ENCODE results near the gene CLEC2A.
"Not testable (repeated sequence)": the region's sequence is repeated elsewhere in the genome, so short reads cannot be mapped to it uniquely, and the experiment has no call there.

CLEC2A gene

DNA sequence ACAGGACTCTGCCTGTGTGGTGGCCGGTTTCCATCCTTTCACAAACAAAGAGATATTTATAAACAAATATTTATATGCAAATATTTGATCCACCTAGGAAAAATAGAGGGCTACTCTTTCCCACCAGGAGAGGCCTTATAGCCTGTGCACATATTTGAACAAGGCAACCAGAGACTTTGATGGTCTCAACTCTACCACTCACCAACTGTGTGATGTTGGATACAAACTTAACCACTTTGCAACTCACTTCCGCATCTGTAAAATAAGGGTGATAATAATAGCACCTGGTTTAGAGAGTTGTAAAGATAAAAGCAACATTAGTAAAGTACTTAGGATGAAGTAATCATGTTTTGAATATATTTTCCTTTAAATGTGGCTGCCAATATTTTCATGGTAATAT, 37.5 kb upstream of the CLEC2A start:
- TF ChIP-seq, protein P1, sequence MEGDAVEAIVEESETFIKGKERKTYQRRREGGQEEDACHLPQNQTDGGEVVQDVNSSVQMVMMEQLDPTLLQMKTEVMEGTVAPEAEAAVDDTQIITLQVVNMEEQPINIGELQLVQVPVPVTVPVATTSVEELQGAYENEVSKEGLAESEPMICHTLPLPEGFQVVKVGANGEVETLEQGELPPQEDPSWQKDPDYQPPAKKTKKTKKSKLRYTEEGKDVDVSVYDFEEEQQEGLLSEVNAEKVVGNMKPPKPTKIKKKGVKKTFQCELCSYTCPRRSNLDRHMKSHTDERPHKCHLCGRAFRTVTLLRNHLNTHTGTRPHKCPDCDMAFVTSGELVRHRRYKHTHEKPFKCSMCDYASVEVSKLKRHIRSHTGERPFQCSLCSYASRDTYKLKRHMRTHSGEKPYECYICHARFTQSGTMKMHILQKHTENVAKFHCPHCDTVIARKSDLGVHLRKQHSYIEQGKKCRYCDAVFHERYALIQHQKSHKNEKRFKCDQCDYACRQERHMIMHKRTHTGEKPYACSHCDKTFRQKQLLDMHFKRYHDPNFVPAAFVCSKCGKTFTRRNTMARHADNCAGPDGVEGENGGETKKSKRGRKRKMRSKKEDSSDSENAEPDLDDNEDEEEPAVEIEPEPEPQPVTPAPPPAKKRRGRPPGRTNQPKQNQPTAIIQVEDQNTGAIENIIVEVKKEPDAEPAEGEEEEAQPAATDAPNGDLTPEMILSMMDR (IDR thresholded peaks at IDR 0.05; ENCODE audit: borderline replicate concordance, insufficient read depth, low read depth, low read length): no peak

DNA sequence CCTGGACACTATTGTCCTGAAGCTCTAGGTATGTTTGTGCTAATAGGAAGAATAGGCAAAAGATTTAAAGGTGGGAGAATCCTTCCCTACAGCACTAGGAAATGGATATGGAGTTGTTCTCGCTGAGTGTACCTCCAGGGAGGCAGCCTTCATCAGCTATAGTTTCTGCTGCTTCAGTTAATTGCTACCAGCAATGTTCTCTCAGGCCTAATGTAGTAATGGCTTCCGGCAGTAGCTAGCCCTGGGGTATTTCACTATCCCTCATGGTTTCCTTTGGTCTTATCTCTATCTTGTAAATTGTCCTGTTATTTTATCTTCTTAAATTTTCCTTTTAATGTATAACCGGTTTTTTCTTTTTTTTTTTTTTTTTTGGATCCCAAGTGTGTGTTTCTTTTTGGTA, 29.7 kb upstream of the CLEC2A start:
- TF ChIP-seq, protein P1 (IDR thresholded peaks at IDR 0.05; ENCODE audit: borderline replicate concordance, insufficient read depth, low read depth, low read length): no peak
- no peak overlapping the region for H3K4me3 ChIP-seq (ENCODE audit: low read depth, low read length)

More for the DNA sequence above, 37.5 kb upstream of the CLEC2A start:
- H3K4me3 ChIP-seq (ENCODE audit: low read depth, low read length): no peak overlapping the region

DNA sequence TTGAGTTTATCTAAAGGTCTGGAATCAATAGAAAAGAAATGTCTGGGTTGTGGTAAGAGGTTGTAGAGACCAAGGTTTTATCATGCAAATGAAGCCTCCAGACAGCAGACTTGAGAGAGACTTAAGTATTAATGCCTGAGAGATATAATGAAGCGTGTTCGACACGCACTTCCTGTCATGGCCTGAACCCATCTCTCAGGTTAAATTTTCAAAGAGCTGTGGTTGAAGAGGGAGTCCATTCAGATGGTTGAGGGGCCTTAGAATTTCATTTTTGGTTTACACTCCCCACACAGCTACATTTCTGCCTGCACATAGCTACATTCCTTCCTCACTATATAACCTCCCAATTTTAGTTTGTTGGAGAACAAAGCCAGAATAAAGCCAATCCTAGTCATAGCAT, 28.9 kb upstream of the CLEC2A start:
- H3K4me3 ChIP-seq (ENCODE audit: low read depth, low read length): no peak overlapping the region
- TF ChIP-seq, protein P1 (IDR thresholded peaks at IDR 0.05; ENCODE audit: borderline replicate concordance, insufficient read depth, low read depth, low read length): no peak

DNA sequence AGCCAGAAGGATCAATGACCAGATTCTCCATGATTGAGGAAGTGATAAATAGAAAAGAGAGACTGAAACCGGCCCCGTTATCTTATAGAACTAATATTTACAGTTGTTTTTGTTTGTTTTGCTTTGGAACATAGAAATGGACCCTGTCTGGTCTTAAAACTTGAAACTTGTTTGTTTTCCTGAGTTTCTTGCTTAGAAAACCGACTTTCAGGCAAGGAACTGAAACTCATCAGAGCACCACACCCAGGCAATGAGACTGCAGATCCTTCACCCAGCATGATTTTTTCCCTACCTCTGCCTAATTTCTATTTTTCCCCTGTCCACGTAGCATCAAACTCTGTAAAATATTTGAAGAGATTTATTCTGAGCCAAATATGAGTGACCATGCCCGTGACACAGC, 28.4 kb upstream of the CLEC2A start:
- H3K4me3 ChIP-seq (ENCODE audit: low read depth, low read length): no peak overlapping the region
- TF ChIP-seq, protein P1 (IDR thresholded peaks at IDR 0.05; ENCODE audit: borderline replicate concordance, insufficient read depth, low read depth, low read length): no peak

DNA sequence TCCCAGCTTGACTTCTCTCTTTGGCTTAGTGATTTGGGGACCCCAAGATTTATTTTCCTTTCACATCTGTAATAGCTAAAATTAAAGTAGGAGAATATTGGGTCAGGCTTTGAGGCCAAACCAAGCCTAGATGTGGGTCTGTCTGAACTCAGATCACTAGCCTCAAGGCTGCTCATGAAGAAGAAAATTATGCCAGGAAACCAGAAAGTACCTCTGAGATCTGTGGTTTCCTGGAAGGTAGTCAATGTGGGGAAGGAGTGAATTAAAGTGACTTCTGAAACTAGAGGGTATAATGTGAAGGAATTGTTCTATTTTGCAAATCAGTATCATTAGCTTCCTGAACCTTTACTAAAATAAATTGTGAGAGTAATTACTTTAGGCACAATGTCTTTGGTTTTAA, 25.7 kb upstream of the CLEC2A start:
- H3K4me3 ChIP-seq (ENCODE audit: low read depth, low read length): no peak overlapping the region
- TF ChIP-seq, protein P1 (IDR thresholded peaks at IDR 0.05; ENCODE audit: borderline replicate concordance, insufficient read depth, low read depth, low read length): no peak

DNA sequence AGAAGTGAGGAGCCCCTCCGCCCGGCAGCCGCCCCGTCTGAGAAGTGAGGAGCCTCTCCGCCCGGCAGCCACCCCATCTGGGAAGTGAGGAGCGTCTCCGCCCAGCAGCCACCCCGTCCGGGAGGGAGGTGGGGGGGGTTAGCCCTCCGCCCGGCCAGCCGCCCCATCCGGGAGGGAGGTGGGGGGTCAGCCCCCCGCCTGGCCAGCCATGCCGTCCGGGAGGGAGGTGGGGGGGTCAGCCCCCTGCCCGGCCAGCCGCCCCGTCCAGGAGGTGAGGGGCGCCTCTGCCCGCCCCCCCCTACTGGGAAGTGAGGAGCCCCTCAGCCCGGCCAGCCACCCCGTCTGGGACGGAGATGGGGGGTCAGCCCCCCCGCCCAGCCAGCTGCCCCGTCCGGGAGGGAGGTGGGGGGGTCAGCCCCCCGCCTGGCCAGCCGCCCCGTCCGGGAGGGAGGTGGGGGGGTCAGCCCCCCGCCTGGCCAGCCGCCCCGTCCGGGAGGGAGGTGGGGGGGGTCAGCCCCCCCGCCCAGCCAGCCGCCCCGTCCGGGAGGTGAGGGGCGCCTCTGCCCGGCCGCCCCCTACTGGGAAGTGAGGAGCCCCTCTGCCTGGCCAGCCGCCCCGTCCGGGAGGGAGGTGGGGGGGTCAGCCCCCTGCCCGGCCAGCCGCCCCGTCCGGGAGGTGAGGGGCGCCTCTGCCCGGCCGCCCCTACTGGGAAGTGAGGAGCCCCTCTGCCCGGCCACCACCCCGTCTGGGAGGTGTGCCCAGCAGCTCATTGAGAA, 21.0 kb upstream of the CLEC2A start:
- not testable (repeated sequence) for H3K4me3 ChIP-seq (ENCODE audit: low read depth, low read length)

DNA sequence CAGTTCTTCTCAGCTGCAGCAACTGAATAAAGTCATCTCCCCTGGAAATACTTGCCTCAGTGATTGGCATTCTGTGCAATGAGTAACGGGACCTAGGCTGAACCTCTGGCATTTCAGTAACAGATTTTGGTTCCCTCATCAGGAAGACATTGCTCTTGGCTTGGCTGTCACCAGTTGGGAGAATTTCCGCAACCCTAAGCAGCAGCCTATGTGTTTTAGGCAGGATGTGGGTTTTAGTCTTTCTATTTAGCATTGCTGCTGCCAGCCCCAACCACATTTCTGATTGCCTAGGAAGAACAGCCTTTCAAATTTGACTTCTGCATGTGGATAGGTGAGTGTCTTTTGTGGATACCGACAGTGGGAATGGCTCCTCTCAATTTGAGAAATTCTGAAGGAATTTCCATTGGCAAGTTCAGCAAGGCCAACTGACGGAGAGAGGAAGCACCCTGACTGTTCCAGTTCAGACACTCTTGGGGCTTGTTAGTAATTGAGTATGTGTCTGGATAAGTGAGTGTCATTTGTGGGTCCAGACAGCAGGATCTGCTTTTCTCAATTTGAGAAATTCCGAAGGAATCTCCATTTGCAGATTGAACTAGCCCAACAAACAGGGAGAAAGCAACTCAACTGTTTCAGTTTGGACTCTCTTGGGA, 19.0 kb upstream of the CLEC2A start:
- TF ChIP-seq, protein P1 (IDR thresholded peaks at IDR 0.05; ENCODE audit: borderline replicate concordance, insufficient read depth, low read depth, low read length): no peak
- no peak overlapping the region for H3K4me3 ChIP-seq (ENCODE audit: low read depth, low read length)

Data from GM12875 (cell line).